HG03460 (cell line): ENCODE results near the gene GPR18.
"Not testable (repeated sequence)": the region's sequence is repeated elsewhere in the genome, so short reads cannot be mapped to it uniquely, and the experiment has no call there.

Experiments used
- ATAC-seq: cut with Tn5 transposase; IDR thresholded peaks from one replicate; pipeline ENCODE4 v1.9.1; 2021; ENCODE audit not compliant: unreplicated experiment

GPR18 gene

DNA sequence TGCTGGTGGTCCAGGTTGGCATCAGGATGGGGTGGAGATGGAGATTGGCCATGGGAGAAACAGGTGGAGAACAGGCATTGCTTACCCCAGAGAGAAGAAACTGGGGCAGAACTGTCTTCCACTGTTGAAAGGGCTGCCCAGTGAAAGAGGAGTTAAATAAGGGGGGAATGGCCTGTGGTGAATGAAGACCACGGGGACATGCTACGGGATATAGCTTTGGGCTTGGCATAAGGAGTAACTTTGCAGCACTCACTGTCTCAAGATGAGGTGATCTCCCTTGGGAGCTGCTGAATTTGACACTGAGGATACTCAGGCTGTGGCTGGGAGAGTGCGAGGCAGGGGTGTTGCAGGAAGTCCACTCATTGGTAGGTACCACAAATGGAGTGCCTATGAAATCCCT lies 10.6 kb upstream of the GPR18 start:
- no peak for ATAC-seq

DNA sequence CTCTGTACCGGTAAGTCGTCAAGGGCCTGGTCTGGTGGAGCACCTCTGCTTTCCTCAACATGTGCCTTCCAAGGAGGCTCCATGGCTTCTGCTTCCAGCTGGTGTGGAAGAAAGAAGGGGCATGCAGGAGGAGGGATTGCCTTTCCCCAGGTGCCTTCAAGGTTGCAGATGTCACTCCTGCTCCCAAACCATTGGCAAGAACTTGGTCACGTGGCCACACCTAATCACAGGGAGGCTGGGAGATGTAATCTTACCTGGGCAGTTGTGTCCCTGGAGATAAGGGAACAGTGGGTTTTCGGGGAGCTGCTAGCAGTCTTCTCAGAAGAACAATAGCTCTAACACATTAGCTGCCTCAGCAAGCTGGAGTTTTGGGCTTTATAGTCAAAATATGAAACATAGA lies 9.7 kb upstream of the GPR18 start:
- ATAC-seq: no peak

DNA sequence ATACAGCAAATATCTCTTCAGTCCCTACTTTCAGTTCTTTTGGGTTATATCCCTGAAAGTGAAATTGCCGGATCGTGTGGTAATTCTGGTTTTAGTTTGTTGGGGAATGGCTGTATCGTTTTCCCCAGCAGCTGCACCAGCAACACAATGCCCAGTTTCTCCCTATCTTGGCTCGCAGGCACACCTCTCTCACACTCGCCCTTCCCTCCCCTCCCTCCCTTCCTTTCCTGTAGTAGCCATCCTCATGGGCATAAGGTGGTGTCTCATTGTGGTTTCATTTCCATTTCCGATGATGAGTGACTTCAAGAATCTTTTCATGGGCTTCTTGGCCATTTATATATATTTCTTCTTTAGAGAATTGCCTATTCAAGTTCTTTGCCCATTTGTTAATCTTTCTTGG lies 8.6 kb upstream of the GPR18 start:
- ATAC-seq: no peak

DNA sequence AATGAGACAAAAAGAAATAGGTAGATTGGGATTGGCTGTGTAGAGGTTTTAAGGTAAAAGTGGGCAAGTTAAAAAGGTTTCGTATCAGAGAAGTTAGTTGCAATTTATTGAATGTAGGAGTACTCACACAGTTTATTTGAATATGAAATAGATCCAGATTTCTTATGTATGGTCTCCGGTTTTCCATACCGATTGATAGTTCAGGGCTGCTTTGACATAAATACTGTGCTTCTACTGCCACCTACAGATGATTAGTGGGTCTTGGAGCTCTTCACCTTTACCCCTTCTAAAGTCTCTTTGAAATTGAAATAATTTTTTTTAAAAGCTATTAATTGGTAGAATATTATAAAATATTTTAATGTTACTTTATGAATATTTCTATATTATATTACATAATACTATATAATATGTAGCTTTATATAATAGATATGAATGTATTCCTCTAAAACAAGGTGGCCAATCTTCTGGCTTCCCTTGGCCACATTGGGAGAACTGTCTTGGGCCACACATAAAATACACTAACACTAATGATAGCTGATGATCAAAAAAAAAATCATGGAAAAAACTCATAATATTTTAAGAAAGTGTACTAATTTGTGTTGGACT lies 7.7 kb upstream of the GPR18 start:
- ATAC-seq: no peak

DNA sequence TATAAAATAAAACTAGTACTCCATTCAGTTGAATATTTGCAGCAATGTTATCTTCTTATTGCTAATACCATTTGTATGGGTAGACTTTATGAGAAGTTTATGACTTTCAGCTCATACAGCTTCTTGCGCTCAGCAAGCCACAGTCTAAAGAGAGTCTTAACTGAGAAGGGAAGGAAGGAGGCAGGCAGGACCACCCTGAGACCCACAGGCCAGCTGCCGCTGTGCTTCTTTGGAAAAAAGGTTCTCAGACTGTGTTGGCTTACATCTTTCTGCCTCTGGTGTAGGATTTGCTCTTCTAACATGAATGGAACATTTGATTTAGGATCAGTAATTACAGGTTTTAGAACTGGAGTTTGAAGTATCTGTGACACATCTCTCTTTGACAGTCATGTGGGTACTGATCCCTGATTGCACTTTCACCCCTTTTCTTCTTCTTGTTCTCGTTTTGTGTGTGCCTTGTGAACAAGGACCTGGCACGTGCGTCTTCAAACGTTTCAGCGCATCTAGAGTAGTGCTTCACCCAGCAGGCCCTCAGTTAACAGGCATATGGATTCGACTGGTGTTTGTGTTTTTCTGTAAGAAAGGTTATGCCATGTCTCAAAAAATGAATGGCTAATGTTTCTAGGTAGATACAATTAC lies 7.1 kb upstream of the GPR18 start:
- no peak for ATAC-seq

DNA sequence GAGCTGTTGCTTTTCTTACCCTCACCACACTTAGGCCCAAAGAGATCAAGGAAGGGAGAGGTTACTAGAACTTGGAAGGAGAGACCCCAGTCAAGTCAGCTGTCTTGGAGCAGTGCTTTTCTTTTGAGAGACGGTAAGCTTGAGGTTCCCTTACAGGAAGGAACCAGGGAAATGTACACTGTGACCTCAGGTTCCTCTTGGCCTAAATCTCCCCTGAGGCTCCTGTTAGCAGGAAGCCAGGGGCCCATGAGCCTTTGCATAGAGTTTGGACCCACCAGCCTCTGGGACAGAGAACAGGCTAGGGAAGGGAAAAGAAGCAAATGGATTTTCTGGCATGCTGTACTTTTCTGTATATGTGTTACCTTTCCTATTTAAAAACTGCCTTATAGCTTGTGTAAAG lies 5.9 kb upstream of the GPR18 start:
- no peak for ATAC-seq

DNA sequence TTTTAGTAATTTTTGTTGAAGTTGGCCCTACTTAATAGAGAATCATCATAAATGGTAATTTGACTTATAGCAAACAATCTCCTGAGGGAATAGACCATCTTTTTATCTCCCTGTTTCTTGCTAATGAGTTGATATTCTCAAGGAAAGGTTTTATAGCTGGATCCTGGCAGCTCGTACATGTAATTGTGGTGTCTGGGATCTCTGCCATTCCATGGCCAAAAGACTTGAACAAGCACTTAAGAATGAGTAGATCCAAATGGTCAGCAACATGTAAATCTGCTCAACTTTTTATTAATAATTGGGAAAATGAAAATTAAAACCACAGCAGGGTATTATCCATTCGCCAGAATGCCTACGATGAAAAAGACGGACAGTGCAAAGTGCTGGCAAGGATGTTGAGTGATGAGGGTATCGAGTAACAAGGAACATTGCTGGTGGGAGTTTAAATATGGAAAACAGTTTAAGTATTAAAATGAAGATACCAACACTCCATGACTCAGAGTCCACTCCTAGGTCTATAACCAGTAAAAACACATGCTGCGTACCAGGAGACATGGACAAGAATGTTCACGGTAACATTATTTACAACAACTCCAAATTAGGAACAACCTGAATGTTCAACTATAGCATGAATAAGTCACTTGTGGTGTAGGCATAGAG lies 5.1 kb upstream of the GPR18 start:
- no peak for ATAC-seq

DNA sequence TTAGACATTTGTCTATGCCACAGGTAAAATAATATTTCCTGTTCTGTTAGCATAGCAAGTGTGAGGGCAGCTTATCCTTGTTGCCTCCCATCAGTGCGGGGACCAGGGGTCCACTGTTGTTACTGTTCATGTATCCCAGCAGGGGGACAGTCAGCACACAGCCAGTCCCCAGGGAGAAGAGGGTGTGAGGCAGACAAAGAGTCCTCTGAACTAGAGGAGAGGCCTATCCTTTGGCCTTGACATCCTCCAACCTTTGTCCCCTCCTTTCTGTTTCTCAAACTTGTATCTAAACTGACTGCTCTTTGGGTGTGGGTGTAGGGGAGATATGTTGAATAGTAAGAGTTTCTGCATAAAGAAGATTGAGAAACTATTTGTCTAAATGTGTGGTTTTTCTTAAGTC lies 2.9 kb upstream of the GPR18 start:
- no peak for ATAC-seq

DNA sequence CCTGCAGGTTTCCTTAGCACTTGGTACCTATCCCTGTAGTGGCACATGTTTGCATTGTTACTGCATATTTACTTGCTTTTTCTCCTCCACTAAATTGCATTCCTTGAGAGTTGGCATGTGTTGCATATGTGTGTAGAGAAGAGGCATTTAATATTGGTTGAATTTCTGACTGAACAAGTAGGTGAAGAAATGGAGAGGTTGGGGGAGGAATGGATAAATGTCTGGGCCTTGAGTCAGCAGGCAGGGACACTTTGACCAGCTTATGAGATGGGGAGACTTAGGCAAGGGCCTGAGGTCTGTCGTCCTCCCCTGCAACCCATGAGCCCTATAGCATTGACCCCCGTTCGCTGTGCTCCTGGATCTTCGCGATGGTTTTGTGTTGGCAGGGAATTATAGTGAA lies 2.0 kb upstream of the GPR18 start:
- no peak for ATAC-seq

DNA sequence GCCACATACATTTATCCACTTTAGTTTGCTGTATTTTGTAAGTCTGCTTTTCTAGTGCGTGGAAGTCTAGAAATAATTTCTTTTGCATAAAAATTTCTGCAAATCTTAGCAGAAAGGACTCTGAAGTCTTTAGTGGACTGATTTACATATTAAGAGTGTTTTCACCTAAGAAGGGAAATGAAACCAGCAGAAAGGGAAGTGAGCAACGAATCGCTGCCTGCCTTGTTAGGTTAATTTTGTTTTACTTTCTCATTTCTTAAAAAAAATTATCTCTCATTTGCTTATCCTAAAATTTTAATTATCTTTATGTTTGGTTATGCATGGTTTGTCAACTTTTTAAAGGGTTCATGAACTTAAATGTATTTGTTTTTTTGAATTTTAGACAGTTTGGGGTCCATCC lies 767 bp upstream of the GPR18 start:
- ATAC-seq: peak; percentile 60

DNA sequence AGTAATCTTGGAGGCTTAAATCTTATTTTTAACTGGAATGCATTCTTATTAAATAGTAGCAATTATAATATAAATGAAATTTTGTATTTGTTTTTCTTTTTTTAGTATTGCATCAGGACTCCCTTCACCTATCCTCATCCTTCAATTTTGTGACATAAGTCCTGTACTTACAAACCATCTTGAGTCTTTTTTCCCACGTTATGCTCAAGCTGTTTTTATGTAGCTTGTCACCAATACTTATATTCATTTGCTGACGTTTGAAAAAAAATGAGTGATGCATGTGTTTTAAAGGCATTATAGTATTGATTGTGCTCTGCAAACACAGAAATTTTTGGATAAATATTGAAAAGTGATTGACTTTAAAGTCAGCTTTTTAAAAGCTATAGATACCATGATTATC lies 888 bp downstream of the GPR18 start:
- no peak for ATAC-seq

DNA sequence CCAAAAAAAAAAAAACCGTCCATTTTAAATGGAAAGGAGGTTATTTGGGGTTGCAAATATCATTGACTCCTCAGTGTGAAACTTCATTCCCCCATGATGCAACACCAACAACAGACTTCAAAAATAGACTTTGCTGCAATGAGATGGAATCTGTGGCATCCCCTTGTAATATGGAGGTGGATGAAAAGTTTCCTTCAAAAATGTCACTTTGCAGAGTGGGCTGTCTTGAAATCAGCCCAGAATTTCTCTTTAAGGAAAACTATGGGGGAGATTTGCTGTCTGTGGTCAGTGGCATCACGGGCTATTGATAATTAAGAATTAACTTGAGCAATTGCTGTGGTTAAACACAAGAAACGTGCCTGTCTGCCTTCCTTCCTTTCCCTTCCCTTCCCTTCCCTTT lies 1.5 kb downstream of the GPR18 start:
- no peak for ATAC-seq

DNA sequence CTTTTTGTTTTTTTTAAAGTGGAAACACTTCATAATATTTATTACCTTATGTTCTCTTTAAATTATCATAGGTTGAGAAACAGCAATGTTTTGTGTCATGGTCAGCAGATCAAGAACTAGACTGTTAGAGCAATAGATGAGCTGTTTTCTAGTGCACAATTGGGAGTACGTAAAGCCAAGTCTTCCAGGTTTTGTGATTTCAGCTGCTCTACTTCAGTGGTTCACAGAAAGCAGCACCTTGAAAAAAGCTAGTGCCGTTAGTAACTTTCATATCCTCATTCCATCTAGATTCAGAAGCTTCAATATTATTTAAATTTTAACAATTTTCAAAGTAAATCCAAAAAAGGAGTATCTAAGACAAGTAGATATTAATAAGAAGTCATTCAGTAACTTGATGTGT lies 1.9 kb downstream of the GPR18 start:
- no peak for ATAC-seq

DNA sequence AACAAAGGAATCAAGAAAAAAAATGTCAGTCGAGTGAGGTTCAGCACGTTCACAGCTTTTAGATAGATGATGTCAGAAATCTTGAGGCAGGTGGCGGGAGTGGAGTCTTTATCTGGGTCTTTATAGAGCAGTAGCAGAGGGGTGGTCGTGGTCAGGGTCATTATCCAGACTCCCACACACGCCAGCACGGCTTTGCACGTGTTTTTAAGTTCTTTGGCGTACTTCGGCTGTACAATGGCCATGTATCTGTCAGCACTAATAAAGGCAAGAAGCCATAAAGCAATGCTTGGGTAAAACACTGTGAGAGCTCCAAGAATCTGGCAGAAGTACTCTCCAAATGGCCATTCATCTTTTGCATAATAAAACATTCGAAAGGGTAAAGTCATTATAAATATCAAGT lies 2.9 kb downstream of the GPR18 start:
- ATAC-seq: no peak

DNA sequence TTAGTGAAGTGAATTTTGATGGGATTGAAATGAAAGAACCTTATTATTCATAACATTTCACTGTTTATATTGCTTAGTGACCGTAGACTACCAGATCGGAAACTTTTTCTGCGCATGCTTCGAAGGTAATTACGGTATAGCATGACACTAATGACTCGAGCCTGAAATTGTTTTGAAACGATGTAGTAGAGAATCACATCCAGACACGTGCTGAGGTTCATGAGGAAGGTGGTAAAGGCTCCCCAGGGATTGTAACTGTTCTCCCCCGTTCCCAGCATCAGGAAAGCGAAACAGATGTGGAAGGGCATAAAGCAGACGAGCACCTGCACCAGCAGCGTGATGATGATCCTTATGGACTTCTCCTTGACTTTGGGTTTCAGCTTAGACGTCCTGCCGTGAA lies 3.3 kb downstream of the GPR18 start:
- ATAC-seq: no peak

DNA sequence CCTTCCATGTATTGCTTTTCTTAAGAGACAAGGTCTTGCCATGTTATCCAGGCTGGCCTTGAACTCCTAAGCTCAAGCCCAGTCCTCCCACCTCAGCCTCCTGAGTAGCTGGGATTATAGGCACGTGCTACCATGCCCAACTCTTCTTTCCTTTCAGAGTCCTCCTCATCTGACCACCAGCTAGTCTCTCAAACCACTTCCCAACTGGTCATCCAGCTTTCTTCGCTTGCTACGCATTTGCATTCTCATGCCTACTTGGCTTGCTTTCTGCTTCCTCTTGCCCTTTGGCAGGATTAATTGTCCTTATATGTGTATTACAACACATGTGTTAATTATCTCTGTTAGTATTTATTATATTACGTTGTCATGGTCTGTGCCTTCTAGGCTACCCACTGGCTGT lies 6.3 kb downstream of the GPR18 start:
- ATAC-seq: no peak

DNA sequence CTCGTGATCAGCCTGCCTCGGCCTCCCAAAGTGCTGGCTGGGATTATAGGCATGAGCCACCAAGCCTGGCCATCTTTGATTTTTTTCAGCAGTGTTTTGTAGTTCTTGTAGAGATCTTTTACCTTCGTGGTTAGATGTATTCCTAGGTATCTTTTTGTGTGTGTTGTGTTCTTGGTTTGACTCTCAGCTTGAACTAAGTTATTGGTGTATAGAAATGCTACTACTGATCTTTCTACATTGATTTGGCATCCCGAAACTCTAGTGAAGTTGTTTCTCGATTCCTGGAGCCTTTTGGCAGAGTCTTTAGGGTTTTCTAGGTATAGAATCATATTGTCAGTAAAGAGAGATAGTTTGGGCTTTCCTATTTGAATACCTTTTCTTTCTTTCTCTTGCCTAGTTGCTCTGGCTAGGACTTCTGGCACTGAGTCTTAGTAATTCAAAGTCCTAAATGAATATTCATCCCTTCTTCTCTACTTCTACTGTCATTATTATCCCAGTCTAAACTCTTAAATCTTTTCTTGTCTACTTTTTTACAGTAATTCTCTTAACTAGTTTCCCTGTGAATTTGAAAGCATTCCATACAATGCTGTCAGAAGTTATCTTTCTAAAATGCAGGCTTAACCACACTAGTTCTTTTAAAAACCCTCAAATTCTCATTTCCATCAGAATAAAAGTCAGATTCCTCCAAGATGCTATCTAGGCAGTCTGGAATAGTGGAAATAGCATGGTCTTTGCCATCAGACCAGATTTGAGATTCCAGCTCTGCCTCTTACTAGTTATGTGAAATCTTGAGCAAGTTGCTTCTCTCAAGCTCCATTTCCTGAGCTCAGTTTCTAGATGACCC lies 7.0 kb downstream of the GPR18 start:
- ATAC-seq: no peak

DNA sequence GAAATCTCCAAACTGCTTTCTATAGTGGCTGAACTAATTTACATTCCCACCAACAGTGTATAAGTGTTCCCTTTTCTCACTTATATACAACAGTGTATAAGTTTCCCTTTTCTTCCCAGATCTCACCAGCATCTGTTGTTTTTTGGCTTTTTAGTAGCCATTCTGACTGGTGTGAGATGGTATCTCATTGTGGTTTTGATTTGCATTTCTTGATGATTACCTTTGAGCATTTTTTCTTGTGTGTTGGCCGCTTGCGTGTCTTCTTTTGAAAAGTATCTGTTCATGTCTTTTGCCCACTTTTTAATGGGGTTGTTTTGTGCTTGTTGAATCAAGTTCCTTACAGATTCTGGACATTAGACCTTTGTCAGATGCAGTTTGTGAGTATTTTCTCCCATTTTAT lies 8.6 kb downstream of the GPR18 start:
- ATAC-seq: not testable (repeated sequence)

DNA sequence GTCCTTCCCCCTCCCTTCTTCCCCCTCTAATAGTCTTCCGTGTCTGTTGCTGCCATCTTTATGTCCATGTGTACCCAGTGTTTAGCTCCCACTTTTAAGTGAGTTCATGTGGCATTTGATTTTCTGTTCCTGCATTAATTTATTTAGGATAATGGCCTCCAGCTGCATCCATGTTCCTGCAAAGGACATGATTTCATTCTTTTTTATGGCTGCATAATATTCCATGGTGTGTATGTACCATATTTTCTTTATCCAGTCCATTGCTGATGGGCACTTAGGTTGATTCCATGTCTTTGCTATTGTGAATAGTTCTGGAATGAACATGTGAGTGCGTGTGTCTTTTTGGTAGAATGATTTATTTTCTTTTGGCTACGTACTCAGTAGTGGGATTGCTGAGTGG lies 9.0 kb downstream of the GPR18 start:
- ATAC-seq: not testable (repeated sequence)

DNA sequence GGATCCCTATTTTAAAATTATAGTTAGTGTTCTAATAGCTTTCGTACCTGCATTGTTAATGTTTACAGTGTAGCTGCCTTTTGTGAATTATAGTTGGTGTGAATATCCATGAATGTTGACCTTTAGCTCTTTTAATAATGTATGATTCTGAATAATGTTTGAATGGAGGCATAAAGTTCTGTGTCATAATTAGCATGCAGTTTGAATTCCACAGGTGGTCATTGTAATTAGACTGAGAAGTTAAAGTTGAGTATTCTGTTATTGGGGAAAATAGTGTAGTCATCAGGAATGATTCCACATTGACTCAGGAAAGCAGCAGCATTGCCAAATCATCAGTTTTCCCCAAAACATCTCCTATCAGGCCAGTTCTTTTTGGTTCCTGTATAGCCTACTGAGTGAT lies 12.1 kb downstream of the GPR18 start:
- no peak for ATAC-seq

DNA sequence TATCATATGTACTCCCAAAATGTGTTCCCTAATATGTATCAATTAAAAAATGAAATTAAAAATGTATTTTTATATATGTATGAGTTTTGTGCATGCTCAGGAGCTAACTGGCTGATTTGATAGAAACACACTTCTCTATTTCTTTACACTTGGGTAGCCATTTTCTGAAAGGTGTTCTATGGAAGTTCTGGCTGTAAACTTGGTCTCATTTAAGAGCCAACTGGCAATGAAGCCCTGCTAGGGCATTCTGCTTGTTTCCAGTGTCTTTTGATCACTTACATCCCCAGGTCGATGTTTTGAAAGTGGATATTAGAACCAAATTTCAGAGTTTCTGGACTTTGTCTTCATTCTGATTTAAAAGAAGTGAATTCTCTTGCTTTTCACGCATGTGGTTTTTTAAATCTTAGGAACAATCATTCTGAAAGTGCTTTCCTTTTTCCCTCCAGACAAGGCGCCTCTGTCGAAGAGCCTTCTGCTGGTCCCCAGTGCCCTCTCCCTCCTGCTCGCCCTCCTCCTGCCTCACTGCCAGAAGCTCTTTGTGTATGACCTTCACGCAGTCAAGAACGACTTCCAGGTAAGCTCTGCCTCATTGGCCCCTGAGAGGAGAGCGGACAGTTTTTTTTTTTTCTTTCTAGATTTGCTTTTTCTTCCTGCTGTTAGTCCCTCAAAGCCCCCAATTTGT lies 20.1 kb downstream of the GPR18 start:
- ATAC-seq: peak; percentile 80
